HG02973 (cell line): ENCODE measurements around the gene HCAR1.
"Not testable (repeated sequence)": the region's sequence is repeated elsewhere in the genome, so short reads cannot be mapped to it uniquely, and the experiment has no call there.

ENCODE experiments used
- ATAC-seq: cut with Tn5 transposase; IDR thresholded peaks from one replicate; pipeline ENCODE4 v1.9.1; 2021; ENCODE audit warnings: moderate library complexity; ENCODE audit not compliant: unreplicated experiment

The HCAR1 gene

GRCh38 chr12:122722387-122722786 is 8.3 kb downstream of the HCAR1 start:
- no peak for ATAC-seq

- no peak for ATAC-seq
Measured at GRCh38 chr12:122721057-122721545, 9.5 kb downstream of the HCAR1 start.

- not testable (repeated sequence) for ATAC-seq
Measured at GRCh38 chr12:122716658-122717057, 14.0 kb downstream of the HCAR1 start, which contains the start of gene HCAR3. HCAR3 (minus strand) TSS chr12:122716811; CDS start chr12:122716737, 74 bp downstream.

GRCh38 chr12:122715211-122715610 is 15.4 kb downstream of the HCAR1 start:
- not testable (repeated sequence) for ATAC-seq

DNA sequence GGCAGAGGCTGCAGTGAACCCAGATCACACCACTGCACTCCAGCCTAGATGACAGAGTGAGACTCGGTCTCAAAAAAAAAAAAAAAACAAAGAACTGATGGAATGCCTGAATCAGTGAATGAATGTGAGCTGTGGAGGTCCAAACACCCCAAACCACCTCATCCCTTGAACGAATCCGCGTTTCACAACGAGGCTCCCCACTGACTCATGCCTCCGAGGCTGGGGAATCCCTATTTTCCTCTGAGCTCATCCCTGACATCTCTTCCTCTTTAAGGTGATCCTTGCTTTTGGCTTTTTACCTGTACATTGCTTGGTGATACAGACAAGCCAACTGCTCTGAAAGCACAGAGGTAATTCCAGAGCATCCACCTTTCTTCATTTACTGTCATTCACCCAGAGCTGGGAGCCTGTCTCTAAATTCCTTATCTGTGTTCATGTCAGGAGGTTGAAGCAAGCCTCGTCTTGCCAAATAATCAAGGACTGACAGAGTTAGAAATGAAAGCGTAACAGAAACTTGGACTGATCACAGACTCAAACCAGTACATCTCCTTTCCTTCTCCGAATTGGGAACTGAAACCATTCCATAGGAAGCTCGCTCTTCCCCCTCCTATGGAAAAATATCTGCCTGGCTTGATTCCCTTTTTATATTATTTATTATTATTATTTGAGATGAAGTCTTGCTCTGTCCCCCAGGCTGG is 17.0 kb downstream of the HCAR1 start:
- ATAC-seq = not testable (repeated sequence)

GRCh38 chr12:122711266-122711665 is 19.4 kb downstream of the HCAR1 start:
- ATAC-seq = not testable (repeated sequence)

GRCh38 chr12:122710341-122710740 is 20.3 kb downstream of the HCAR1 start:
- ATAC-seq = not testable (repeated sequence)

GRCh38 chr12:122709287-122709686 is 21.4 kb downstream of the HCAR1 start:
- ATAC-seq = not testable (repeated sequence)

- ATAC-seq = not testable (repeated sequence)
Measured at GRCh38 chr12:122703841-122704240, 26.8 kb downstream of the HCAR1 start.

- not testable (repeated sequence) for ATAC-seq
Measured at GRCh38 chr12:122702890-122703611, 27.6 kb downstream of the HCAR1 start, which contains the start of gene HCAR2. HCAR2 (minus strand) TSS chr12:122703357; CDS start chr12:122703283, 74 bp downstream.

DNA sequence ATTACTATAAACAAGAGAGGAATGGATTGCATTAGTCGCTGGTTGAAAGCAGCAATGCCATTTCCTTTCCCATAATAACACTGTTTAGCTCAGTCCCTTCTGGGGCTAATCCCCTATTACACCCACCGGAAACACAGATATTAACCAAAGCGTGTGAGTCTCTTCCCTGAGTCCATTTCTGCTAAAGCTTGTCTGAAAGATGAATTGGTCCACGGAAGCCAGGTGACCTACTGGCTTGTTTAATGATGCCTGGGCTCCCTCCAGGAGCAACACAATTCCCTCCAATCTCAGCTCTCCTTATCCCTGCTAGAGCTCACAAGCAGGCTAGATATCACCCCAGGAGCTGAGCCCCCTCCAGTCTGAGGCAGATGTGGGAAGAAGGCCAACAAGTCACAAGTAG is 29.2 kb downstream of the HCAR1 start:
- ATAC-seq = not testable (repeated sequence)

DNA sequence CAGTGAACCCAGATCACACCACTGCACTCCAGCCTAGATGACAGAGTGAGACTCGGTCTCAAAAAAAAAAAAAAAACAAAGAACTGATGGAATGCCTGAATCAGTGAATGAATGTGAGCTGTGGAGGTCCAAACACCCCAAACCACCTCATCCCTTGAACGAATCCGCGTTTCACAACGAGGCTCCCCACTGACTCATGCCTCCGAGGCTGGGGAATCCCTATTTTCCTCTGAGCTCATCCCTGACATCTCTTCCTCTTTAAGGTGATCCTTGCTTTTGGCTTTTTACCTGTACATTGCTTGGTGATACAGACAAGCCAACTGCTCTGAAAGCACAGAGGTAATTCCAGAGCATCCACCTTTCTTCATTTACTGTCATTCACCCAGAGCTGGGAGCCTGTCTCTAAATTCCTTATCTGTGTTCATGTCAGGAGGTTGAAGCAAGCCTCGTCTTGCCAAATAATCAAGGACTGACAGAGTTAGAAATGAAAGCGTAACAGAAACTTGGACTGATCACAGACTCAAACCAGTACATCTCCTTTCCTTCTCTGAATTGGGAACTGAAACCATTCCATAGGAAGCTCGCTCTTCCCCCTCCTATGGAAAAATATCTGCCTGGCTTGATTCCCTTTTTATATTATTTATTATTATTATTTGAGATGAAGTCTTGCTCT is 30.5 kb downstream of the HCAR1 start:
- not testable (repeated sequence) for ATAC-seq

GRCh38 chr12:122696922-122697321 is 33.7 kb downstream of the HCAR1 start:
- not testable (repeated sequence) for ATAC-seq

DNA sequence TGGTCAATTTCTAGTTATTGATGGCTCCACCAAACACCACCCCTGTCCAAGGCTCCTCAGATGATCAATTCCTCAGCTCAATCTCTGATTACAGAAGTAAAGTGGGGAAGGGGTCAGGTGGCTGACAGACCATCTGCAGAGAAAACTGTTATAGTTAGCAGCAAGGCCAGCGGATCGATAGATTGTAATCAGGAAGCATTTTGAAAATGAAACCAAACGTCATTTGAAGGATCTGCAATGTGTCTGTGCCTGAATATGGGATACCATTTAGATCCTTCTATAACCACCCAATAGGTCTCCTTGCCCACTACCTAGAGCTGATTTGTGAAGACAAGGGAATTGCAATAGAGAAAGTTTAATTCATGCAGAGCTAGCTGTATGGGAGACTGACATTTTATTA is 39.1 kb downstream of the HCAR1 start:
- no peak for ATAC-seq

GRCh38 chr12:122688291-122688690 is 42.4 kb downstream of the HCAR1 start:
- ATAC-seq = no peak

GRCh38 chr12:122687086-122687485 is 43.6 kb downstream of the HCAR1 start:
- ATAC-seq = no peak

DNA sequence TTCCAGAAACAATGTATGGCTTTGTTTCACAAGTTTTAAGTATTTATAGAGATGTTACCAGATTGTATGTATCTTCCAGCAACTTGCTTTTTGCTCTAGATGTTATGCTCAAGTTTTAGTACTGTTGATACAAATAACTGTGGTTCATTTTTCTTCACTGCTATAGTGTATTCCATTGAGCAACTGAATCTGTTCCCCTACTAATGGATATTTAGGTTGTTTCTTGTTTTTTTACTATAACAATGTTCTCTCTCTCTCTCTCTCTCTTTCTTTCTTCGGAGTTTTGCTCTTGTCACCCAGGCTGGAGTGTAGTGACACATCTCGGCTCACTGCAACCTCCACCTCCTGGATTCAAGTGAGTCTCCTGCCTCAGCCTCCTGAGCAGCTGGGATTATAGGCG is 44.1 kb downstream of the HCAR1 start:
- ATAC-seq = no peak

DNA sequence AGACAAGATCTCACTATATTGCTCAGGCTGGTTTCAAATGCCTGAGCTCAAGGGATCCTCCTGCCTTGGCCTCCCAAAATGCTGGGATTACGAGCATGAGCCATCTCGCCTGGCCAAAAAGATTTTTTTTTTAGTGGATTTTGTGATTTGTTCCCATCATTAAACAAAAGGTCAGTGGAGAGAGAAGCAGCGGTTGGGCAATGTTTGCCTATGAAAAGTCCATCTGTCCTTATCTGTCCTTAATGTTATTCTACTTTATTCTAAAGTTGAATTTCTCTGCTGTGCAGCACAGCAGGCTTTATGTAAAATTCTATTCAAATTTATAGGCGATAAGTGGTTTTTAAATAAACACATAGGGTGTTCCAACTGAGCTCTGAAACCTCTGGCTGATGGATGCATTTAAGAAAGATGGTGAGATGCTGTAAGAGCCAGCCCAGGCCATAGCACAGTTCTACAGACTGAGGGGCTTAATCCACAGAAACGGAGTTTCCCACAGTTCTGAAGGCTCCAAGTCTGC is 46.3 kb downstream of the HCAR1 start:
- ATAC-seq = no peak

- ATAC-seq = no peak
Measured at GRCh38 chr12:122681814-122682213, 48.8 kb downstream of the HCAR1 start.

DNA sequence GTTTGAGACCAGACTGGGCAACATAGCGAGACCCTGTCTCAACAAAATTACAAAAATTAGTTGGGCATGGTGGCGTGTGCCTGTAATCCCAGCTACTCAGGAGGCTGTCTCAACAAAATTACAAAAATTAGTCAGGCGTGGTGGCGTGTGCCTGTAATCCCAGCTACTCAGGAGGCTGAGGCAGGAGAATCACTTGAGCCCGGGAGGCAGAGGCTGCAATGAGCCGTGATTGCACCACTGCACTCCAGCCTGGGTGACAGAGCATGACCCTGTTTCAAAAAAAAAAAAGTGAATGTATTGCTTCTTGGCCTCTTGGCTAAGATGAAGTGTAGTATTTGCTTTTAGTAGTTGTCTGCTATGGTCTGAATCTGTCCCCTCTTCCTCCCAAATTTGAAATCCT is 49.7 kb downstream of the HCAR1 start:
- not testable (repeated sequence) for ATAC-seq

GRCh38 chr12:122676781-122677180 is 53.9 kb downstream of the HCAR1 start:
- not testable (repeated sequence) for ATAC-seq
